K562 (cell line): ENCODE results near the gene YIPF1. TPM values are rescaled to one million over a fixed set of nuclear protein-coding genes. Genes with fewer than 3 reads are reported as not detected.

ENCODE experiments used
- CCAR2 ChIP-seq: fragments of 200-400 bp; formaldehyde crosslinking; IDR thresholded peaks from 2 replicates; pipeline ENCODE4 v1.6.1; 2017; ENCODE audit warnings: mild to moderate bottlenecking, low read depth, low read length
- FUS ChIP-seq: fragments of 200-400 bp; formaldehyde crosslinking; optimal IDR thresholded peaks from 2 replicates; pipeline ENCODE3; 2017; ENCODE audit warnings: low read depth, low read length
- KDM4B ChIP-seq, 2 experiments: fragments of 450-650 bp in 1 of 2; sonication (generic) in 1 of 2; IDR thresholded peaks; 2 replicates each; pipeline ENCODE4 v1.6.1; 2016 to 2017; ENCODE audit warnings: borderline replicate concordance in 2 of 2, antibody characterized with exemption in 1 of 2, low read depth in 1 of 2, mild to moderate bottlenecking in 1 of 2
- MED1 ChIP-seq: sonication (generic); formaldehyde crosslinking; IDR thresholded peaks from 2 replicates; pipeline ENCODE4 v1.8.1; 2023; ENCODE audit warnings: missing genetic modification reagents, borderline replicate concordance
- MTA3 ChIP-seq: fragments of 450-650 bp; formaldehyde crosslinking; IDR thresholded peaks from 2 replicates; pipeline ENCODE4 v1.6.1; 2017; ENCODE audit warnings: mild to moderate bottlenecking, borderline replicate concordance
- NRF1 ChIP-seq, 2 experiments: fragments of 450-650 bp; IDR thresholded peaks in 1 of 2; conservative IDR thresholded peaks in 1 of 2; 2 replicates each; pipeline ENCODE4 v1.6.1; 2014; ENCODE audit warnings: mild to moderate bottlenecking in 2 of 2
- PTRF ChIP-seq: fragments of 450-650 bp; IDR thresholded peaks from 2 replicates; pipeline ENCODE4 v1.6.1; 2016; ENCODE audit warnings: mild to moderate bottlenecking, missing genetic modification characterization, missing compliant biosample characterization
- SIRT6 ChIP-seq: IDR thresholded peaks from one replicate; pipeline ENCODE4 v1.6.1; 2012; ENCODE audit warnings: low read depth, mild to moderate bottlenecking, control low read depth, inconsistent platforms, low read length, moderate library complexity
- SOX6 ChIP-seq: fragments of 450-650 bp; IDR thresholded peaks from 2 replicates; pipeline ENCODE4 v1.6.1; 2014; ENCODE audit warnings: mild to moderate bottlenecking
- SRSF3 ChIP-seq: fragments of 200-400 bp; formaldehyde crosslinking; IDR thresholded peaks from 2 replicates; pipeline ENCODE4 v1.6.1; 2016; ENCODE audit warnings: mild to moderate bottlenecking, low read length, moderate library complexity; ENCODE audit not compliant: insufficient read depth
- ZBTB8A ChIP-seq: fragments of 450-650 bp; IDR thresholded peaks from 2 replicates; pipeline ENCODE4 v1.6.1; 2018; ENCODE audit warnings: mild to moderate bottlenecking, moderate library complexity; ENCODE audit not compliant: partially characterized antibody
- ZFP30 ChIP-seq: fragments of 250-450 bp; sonication (Bioruptor Pico); IDR thresholded peaks from 2 replicates; pipeline ENCODE4 v1.8.0; 2022; ENCODE audit warnings: moderate library complexity, mild to moderate bottlenecking, inconsistent platforms, borderline replicate concordance
- ZNF561 ChIP-seq: fragments of 450-650 bp; formaldehyde crosslinking; conservative IDR thresholded peaks from 2 replicates; pipeline ENCODE4 v1.4.0; 2020; ENCODE audit warnings: mild to moderate bottlenecking, moderate library complexity
- ZNF830 ChIP-seq: fragments of 250-450 bp; sonication (Bioruptor Pico); IDR thresholded peaks from 2 replicates; pipeline ENCODE4 v1.5.0; 2021; ENCODE audit warnings: mild to moderate bottlenecking
- polyA plus RNA-seq, 8 experiments: library from polyadenylated mRNA; depleted of rRNA in 4 of 8; stranded (reverse) in 5 of 8; unstranded in 3 of 8; fragments of >200 nt; fragmentation: Nextera tagmentation in 2 of 8; fragmentation: Illumina TruSeq in 1 of 8; extraction: Ambion mirVana in 2 of 8; extraction: Trizol in 1 of 8; gene quantifications; 2 replicates each; pipeline versions ENCODE4 v1.2.1 to v1.2.3, GENCODE V29; 2011 to 2014; ENCODE audit warnings: inconsistent platforms in 1 of 8, missing spikeins in 1 of 8
- total RNA-seq, 7 experiments: library from RNA; depleted of rRNA in 6 of 7; stranded (reverse); fragments of >200 nt in 6 of 7; fragmentation: Illumina TruSeq in 2 of 7; extraction: Trizol in 2 of 7; gene quantifications; 2 replicates each; pipeline versions ENCODE4 v1.2.1 to v1.2.3, GENCODE V29; 2011 to 2021; ENCODE audit warnings: low replicate concordance in 1 of 7
- TF ChIP-seq, protein P1 (sequence below): fragments of 250-450 bp; sonication (Bioruptor Pico); IDR thresholded peaks from 2 replicates; pipeline ENCODE4 v1.8.0; 2021; ENCODE audit warnings: moderate library complexity, mild to moderate bottlenecking, inconsistent platforms
- TF ChIP-seq, protein P2 (sequence below), 2 experiments: fragments of 450-650 bp in 1 of 2; sonication (generic) in 1 of 2; formaldehyde crosslinking in 1 of 2; IDR thresholded peaks in 1 of 2; conservative IDR thresholded peaks in 1 of 2; 2 replicates each; pipeline versions ENCODE4 v1.6.1 to v1.8.1; 2016 to 2023; ENCODE audit warnings: mild to moderate bottlenecking in 2 of 2, moderate library complexity in 2 of 2, inconsistent platforms in 1 of 2, missing genetic modification reagents in 1 of 2
- TF ChIP-seq, protein P3 (sequence below): sonication (generic); formaldehyde crosslinking; IDR thresholded peaks from 2 replicates; pipeline ENCODE4 v1.8.1; 2023; ENCODE audit warnings: mild to moderate bottlenecking, missing genetic modification reagents
- TF ChIP-seq, protein P4 (sequence below): fragments of 450-650 bp; IDR thresholded peaks from 2 replicates; pipeline ENCODE4 v1.6.1; 2018; ENCODE audit warnings: mild to moderate bottlenecking, low read depth; ENCODE audit not compliant: partially characterized antibody

The YIPF1 gene
- total and polyA plus RNA-seq, 9 of the 15 experiments (the other 6 are each of a cell fraction or from before 2014, with no cell fraction given): 11.5 to 37.5 (median 19.2) TPM

DNA sequence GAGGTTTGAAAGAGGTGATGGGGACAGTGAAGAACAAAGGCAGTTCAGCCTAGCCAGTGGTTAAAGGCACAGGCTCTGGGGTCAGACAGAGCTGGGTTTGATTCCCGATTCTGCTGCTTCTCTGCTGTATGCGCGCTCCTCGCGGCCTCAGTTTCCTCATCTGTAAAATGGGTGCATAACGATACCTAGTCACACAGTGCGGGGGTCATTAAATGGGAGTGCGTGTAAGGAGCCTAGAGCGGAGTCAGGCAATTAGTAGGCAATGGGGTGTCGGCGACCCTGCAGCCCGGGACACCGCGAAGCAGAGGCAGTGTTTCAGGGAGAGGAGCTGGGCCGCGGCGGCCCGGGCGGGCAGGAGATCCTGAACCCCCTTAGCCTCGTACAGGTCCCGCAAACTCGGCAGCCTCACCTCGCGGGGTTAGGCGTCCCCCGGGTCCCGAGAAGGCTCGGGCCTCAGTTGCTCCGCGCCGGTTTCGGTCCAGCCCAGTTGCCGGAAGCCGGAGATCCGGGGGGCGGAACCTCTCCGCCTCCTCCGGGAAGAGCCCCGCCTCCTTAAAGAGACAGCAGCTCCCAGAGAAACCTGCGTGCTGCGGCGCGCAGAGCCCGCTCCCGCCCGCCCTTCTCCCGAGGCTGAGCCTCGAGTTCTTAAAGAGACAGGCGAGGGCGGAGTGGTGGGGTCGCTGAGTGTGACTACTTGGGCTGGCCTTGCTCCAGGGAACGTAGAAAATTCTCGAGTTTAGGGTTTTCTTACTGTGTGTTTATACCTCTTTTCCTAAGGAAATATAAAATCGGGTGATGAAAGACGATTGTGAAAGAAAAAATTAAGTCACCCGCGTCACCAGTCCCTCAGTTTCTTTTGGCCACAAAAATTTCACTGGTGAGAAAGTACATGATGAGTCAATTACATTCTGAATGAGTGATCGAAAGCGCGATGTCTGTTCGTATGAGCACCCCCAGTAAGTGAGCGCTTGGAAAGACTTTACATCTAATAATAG is at the start of gene YIPF1 (continued):
- TF ChIP-seq, protein P1, sequence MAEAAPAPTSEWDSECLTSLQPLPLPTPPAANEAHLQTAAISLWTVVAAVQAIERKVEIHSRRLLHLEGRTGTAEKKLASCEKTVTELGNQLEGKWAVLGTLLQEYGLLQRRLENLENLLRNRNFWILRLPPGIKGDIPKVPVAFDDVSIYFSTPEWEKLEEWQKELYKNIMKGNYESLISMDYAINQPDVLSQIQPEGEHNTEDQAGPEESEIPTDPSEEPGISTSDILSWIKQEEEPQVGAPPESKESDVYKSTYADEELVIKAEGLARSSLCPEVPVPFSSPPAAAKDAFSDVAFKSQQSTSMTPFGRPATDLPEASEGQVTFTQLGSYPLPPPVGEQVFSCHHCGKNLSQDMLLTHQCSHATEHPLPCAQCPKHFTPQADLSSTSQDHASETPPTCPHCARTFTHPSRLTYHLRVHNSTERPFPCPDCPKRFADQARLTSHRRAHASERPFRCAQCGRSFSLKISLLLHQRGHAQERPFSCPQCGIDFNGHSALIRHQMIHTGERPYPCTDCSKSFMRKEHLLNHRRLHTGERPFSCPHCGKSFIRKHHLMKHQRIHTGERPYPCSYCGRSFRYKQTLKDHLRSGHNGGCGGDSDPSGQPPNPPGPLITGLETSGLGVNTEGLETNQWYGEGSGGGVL (CRISPR knock-in tag): no peak
- TF ChIP-seq, protein P2, sequence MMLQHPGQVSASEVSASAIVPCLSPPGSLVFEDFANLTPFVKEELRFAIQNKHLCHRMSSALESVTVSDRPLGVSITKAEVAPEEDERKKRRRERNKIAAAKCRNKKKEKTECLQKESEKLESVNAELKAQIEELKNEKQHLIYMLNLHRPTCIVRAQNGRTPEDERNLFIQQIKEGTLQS (IDR thresholded peaks at IDR 0.05): peak; percentile 47; the same call in 1 of the 2 replicates
- TF ChIP-seq, protein P2 (CRISPR knock-in tag; conservative IDR thresholded peaks at IDR 0.05): 0 out of 2 replicates have a peak, but pooled peaks have one; percentile 64
- TF ChIP-seq MED1 (CRISPR knock-in tag) (0 out of 2 replicates have a peak, but pooled peaks have one; percentile 67), NRF1 (conservative IDR thresholded peaks at IDR 0.05 in 1 of 2, IDR thresholded peaks at IDR 0.05 in 1 of 2) (peak; percentile 68 to 71), MTA3 (peak; percentile 56; the same call in 1 of the 2 replicates), FUS (no peak), ZBTB8A (no peak), CCAR2 (no peak), KDM4B (IDR thresholded peaks at IDR 0.05; ENCODE audit: borderline replicate concordance in 2 of 2, low read depth in 1 of 2) (no peak), ZFP30 (CRISPR knock-in tag) (no peak), SIRT6 (no peak), SRSF3 (no peak), ZNF830 (0 out of 2 replicates have a peak, but pooled peaks have one; percentile 26), ZNF561 (CRISPR knock-in tag) (no peak), SOX6 (no peak), PTRF (no peak)
- TF ChIP-seq, protein P3, sequence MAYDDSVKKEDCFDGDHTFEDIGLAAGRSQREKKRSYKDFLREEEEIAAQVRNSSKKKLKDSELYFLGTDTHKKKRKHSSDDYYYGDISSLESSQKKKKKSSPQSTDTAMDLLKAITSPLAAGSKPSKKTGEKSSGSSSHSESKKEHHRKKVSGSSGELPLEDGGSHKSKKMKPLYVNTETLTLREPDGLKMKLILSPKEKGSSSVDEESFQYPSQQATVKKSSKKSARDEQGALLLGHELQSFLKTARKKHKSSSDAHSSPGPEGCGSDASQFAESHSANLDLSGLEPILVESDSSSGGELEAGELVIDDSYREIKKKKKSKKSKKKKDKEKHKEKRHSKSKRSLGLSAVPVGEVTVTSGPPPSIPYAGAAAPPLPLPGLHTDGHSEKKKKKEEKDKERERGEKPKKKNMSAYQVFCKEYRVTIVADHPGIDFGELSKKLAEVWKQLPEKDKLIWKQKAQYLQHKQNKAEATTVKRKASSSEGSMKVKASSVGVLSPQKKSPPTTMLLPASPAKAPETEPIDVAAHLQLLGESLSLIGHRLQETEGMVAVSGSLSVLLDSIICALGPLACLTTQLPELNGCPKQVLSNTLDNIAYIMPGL (CRISPR knock-in tag): no peak
- TF ChIP-seq, protein P4, sequence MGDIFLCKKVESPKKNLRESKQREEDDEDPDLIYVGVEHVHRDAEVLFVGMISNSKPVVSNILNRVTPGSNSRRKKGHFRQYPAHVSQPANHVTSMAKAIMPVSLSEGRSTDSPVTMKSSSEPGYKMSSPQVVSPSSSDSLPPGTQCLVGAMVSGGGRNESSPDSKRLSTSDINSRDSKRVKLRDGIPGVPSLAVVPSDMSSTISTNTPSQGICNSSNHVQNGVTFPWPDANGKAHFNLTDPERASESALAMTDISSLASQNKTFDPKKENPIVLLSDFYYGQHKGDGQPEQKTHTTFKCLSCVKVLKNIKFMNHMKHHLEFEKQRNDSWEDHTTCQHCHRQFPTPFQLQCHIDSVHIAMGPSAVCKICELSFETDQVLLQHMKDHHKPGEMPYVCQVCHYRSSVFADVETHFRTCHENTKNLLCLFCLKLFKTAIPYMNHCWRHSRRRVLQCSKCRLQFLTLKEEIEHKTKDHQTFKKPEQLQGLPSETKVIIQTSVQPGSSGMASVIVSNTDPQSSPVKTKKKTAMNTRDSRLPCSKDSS: no peak
